ENCODE data around the gene TRPM3. TPM values are rescaled to one million over a fixed set of nuclear protein-coding genes. Genes with fewer than 3 reads are reported as not detected.

The TRPM3 gene
- total and polyA plus RNA-seq, 2 of the 13 experiments (the other 11 are each of a cell fraction or from before 2014, with no cell fraction given) = not detected

DNA sequence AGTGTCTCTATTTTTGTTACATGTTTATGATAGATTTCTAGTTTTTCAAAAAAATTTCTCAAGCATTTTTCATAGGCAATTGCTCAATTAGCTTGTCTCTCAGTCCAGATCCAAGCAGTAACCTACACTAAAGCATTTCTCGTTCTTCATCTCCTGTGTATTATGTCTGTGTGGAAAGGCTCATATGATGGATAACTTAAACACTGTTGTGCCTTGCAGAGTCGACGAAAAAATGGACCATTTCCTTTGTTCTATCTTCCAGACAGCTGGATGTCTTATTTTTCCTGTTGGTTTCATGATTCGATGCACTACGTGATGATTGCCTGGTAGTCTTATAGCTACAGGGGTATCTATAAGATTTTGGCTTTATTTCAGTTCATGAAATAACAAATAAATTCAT lies 347.8 kb downstream of the TRPM3 start:
- Histone ChIP-seq H3K27ac (ENCODE audit: extremely low read length, insufficient read depth, low read length) (no peak overlapping the region), H4K20me1 (ENCODE audit: insufficient read depth, low read length) (no peaks in the 10 kb centered on the region), H3K4me2 (ENCODE audit: low read depth, low read length) (no peak overlapping the region), H3K4me3 (replicated peaks in 1 of 3; ENCODE audit: insufficient read depth in 1 of 3, low read depth in 2 of 3, low read length in 3 of 3) (no peak overlapping the region), H3K79me2 (ENCODE audit: insufficient read depth, low read length) (no peaks in the 10 kb centered on the region), H2AFZ (ENCODE audit: low read length) (no peak overlapping the region), H3K36me3 (replicated peaks in 1 of 2; ENCODE audit: control insufficient read depth in 1 of 2, insufficient read depth in 2 of 2, low read length in 2 of 2) (no peaks in the 10 kb centered on the region), H3K4me1 (ENCODE audit: insufficient read depth, low read length) (no peaks in the 10 kb centered on the region), H3K27me3 (ENCODE audit: control insufficient read depth in 1 of 2, insufficient read depth in 2 of 2, low read length in 2 of 2) (no peaks in the 10 kb centered on the region), H3K9me3 (ENCODE audit: low read length) (no peaks in the 10 kb centered on the region), H3K9ac (ENCODE audit: insufficient read depth, low read depth, low read length) (no peak overlapping the region)
- DNase-seq (ENCODE audit: low spot score) (no peak), FAIRE-seq (no peak), ATAC-seq (no peak)
- CTCF ChIA-PET (ENCODE audit: low intra/inter-chr PET ratio, low total read pairs) = no interaction called here
- in situ Hi-C loops (cut with HindIII; ENCODE audit: extremely low pct_ligation_motif_present, low pct_unique_long_range_greater_than_20kb) (no loop called here), intact Hi-C loops (cut with micrococcal nuclease; ENCODE audit: unreplicated experiment) (no loop called here)
- POLR2A ChIA-PET = no interaction called here
- TF ChIP-seq STAG1 (CRISPR knock-in tag; IDR thresholded peaks at IDR 0.05) (no peak), ZNF264 (CRISPR knock-in tag; IDR thresholded peaks at IDR 0.05) (no peak)
- TF ChIP-seq, protein P1, sequence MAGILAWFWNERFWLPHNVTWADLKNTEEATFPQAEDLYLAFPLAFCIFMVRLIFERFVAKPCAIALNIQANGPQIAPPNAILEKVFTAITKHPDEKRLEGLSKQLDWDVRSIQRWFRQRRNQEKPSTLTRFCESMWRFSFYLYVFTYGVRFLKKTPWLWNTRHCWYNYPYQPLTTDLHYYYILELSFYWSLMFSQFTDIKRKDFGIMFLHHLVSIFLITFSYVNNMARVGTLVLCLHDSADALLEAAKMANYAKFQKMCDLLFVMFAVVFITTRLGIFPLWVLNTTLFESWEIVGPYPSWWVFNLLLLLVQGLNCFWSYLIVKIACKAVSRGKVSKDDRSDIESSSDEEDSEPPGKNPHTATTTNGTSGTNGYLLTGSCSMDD (CRISPR knock-in tag; IDR thresholded peaks at IDR 0.05) = no peak
- TF ChIP-seq, protein P2, sequence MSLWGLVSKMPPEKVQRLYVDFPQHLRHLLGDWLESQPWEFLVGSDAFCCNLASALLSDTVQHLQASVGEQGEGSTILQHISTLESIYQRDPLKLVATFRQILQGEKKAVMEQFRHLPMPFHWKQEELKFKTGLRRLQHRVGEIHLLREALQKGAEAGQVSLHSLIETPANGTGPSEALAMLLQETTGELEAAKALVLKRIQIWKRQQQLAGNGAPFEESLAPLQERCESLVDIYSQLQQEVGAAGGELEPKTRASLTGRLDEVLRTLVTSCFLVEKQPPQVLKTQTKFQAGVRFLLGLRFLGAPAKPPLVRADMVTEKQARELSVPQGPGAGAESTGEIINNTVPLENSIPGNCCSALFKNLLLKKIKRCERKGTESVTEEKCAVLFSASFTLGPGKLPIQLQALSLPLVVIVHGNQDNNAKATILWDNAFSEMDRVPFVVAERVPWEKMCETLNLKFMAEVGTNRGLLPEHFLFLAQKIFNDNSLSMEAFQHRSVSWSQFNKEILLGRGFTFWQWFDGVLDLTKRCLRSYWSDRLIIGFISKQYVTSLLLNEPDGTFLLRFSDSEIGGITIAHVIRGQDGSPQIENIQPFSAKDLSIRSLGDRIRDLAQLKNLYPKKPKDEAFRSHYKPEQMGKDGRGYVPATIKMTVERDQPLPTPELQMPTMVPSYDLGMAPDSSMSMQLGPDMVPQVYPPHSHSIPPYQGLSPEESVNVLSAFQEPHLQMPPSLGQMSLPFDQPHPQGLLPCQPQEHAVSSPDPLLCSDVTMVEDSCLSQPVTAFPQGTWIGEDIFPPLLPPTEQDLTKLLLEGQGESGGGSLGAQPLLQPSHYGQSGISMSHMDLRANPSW (CRISPR knock-in tag; IDR thresholded peaks at IDR 0.05; ENCODE audit: borderline replicate concordance) = no peak
- no TSS peak for BruUV-seq (replicated peaks)
- 11% methylated on average over 5 of the region's 5 CpGs for WGBS (ENCODE audit: low lambda C conversion rate)

DNA sequence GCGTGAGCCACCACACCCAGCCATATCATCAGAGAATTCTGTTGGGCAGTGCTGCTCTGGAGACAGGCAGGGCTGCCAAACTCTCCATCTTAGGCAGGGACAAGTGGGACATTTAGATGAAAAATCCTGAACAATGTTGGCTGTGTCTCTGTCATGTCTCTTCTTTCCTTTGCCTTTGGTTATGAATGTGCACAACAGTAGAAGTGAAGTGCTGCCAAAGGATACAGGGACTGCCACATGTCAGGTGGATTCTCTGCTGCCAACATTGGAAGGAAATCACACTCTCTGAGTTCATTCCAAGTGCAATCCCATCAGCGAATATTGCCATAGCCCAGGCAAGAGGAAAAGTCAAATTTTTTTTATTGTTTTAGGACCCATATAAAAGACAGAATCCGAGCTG lies 348.8 kb downstream of the TRPM3 start:
- no peaks in the 10 kb centered on the region for H3K27me3 ChIP-seq (ENCODE audit: control insufficient read depth in 1 of 2, insufficient read depth in 2 of 2, low read length in 2 of 2)
- no peaks in the 10 kb centered on the region for H4K20me1 ChIP-seq (ENCODE audit: insufficient read depth, low read length)
- FAIRE-seq (no peak), DNase-seq (ENCODE audit: low spot score) (no peak), ATAC-seq (no peak)
- H3K4me2 ChIP-seq (ENCODE audit: low read depth, low read length) = no peak overlapping the region
- in situ Hi-C loops (cut with HindIII; ENCODE audit: extremely low pct_ligation_motif_present, low pct_unique_long_range_greater_than_20kb) = no loop called here
- no peak overlapping the region for H3K27ac ChIP-seq (ENCODE audit: extremely low read length, insufficient read depth, low read length)
- no peak overlapping the region for H2AFZ ChIP-seq (ENCODE audit: low read length)
- H3K9me3 ChIP-seq (ENCODE audit: low read length) = no peaks in the 10 kb centered on the region
- POLR2A ChIA-PET = no interaction called here
- no peaks in the 10 kb centered on the region for H3K4me1 ChIP-seq (ENCODE audit: insufficient read depth, low read length)
- no TSS peak for BruUV-seq (replicated peaks)
- CTCF ChIA-PET (ENCODE audit: low intra/inter-chr PET ratio, low total read pairs) = no interaction called here
- H3K79me2 ChIP-seq (ENCODE audit: insufficient read depth, low read length) = no peaks in the 10 kb centered on the region
- no peak overlapping the region for H3K4me3 ChIP-seq (replicated peaks in 1 of 3; ENCODE audit: insufficient read depth in 1 of 3, low read depth in 2 of 3, low read length in 3 of 3)
- no peak overlapping the region for H3K9ac ChIP-seq (ENCODE audit: insufficient read depth, low read depth, low read length)
- 0% methylated on average over 2 of the region's 3 CpGs for WGBS (ENCODE audit: low lambda C conversion rate)
- no peaks in the 10 kb centered on the region for H3K36me3 ChIP-seq (replicated peaks in 1 of 2; ENCODE audit: control insufficient read depth in 1 of 2, insufficient read depth in 2 of 2, low read length in 2 of 2)
- intact Hi-C loops (cut with micrococcal nuclease; ENCODE audit: unreplicated experiment) = no loop called here
- TF ChIP-seq TP53 (CRISPR knock-in tag; conservative IDR thresholded peaks at IDR 0.05) = no peak
- no peak for TF ChIP-seq TBX2 (CRISPR knock-in tag; IDR thresholded peaks at IDR 0.05; ENCODE audit: borderline replicate concordance)
- TF ChIP-seq SMARCE1 (IDR thresholded peaks at IDR 0.05; ENCODE audit: borderline replicate concordance) = no peak
- no peak for TF ChIP-seq TRIM24 (CRISPR knock-in tag; IDR thresholded peaks at IDR 0.05)
- no peak for TF ChIP-seq ZNF605 (CRISPR knock-in tag; IDR thresholded peaks at IDR 0.05)
- TF ChIP-seq, protein P3, sequence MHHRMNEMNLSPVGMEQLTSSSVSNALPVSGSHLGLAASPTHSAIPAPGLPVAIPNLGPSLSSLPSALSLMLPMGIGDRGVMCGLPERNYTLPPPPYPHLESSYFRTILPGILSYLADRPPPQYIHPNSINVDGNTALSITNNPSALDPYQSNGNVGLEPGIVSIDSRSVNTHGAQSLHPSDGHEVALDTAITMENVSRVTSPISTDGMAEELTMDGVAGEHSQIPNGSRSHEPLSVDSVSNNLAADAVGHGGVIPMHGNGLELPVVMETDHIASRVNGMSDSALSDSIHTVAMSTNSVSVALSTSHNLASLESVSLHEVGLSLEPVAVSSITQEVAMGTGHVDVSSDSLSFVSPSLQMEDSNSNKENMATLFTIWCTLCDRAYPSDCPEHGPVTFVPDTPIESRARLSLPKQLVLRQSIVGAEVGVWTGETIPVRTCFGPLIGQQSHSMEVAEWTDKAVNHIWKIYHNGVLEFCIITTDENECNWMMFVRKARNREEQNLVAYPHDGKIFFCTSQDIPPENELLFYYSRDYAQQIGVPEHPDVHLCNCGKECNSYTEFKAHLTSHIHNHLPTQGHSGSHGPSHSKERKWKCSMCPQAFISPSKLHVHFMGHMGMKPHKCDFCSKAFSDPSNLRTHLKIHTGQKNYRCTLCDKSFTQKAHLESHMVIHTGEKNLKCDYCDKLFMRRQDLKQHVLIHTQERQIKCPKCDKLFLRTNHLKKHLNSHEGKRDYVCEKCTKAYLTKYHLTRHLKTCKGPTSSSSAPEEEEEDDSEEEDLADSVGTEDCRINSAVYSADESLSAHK (CRISPR knock-in tag; IDR thresholded peaks at IDR 0.05; ENCODE audit: borderline replicate concordance) = no peak
- no peak for TF ChIP-seq SCMH1 (CRISPR knock-in tag; IDR thresholded peaks at IDR 0.05; ENCODE audit: borderline replicate concordance)
- no peak for TF ChIP-seq GZF1 (CRISPR knock-in tag; IDR thresholded peaks at IDR 0.05)
- TF ChIP-seq NFYB (CRISPR knock-in tag; IDR thresholded peaks at IDR 0.05) = no peak

Measured in HepG2 (cell line).